ENCODE measurements around the gene TMEM260.
"Not testable (repeated sequence)": the region's sequence is repeated elsewhere in the genome, so short reads cannot be mapped to it uniquely, and the experiment has no call there.

Gene TMEM260

GRCh38 chr14:56603648-56604047 lies 24.1 kb downstream of the TMEM260 start:
- no peak for DNase-seq

GRCh38 chr14:56608689-56609088 lies 29.1 kb downstream of the TMEM260 start:
- DNase-seq, result no peak

GRCh38 chr14:56611663-56612062 lies 32.1 kb downstream of the TMEM260 start:
- not testable (repeated sequence) for DNase-seq

- DNase-seq, result no peak
These were observed 37.5 kb downstream of the TMEM260 start for GRCh38 chr14:56617084-56617483.

- DNase-seq, result no peak
These were observed 51.1 kb downstream of the TMEM260 start for GRCh38 chr14:56630707-56631106.

GRCh38 chr14:56632195-56632594 lies 52.6 kb downstream of the TMEM260 start:
- no peak for DNase-seq

GRCh38 chr14:56633544-56633943 lies 53.9 kb downstream of the TMEM260 start:
- no peak for DNase-seq

- no peak for DNase-seq
These were observed 55.4 kb downstream of the TMEM260 start for GRCh38 chr14:56635041-56635440.

- DNase-seq, result no peak
These were observed 67.9 kb downstream of the TMEM260 start for GRCh38 chr14:56647493-56647892.

GRCh38 chr14:56648508-56649301 lies 69.1 kb downstream of the TMEM260 start:
- no peak for DNase-seq

- DNase-seq, result no peak
These were observed 69.8 kb downstream of the TMEM260 start for GRCh38 chr14:56649382-56649781.

GRCh38 chr14:56650048-56650447 lies 70.5 kb downstream of the TMEM260 start:
- no peak for DNase-seq

GRCh38 chr14:56650979-56651378 lies 71.4 kb downstream of the TMEM260 start:
- DNase-seq, result no peak

- DNase-seq, result no peak
These were observed 78.0 kb downstream of the TMEM260 start for GRCh38 chr14:56657604-56658003.

GRCh38 chr14:56659378-56659777 lies 79.8 kb downstream of the TMEM260 start:
- DNase-seq, result no peak

GRCh38 chr14:56659964-56660551 lies 80.5 kb downstream of the TMEM260 start:
- peak; percentile 56 for DNase-seq

GRCh38 chr14:56660677-56661389 lies 81.2 kb downstream of the TMEM260 start:
- peak; percentile 9 for DNase-seq

- DNase-seq, result no peak
These were observed 81.9 kb downstream of the TMEM260 start for GRCh38 chr14:56661478-56661877.

- DNase-seq, result no peak
These were observed 85.3 kb downstream of the TMEM260 start for GRCh38 chr14:56664811-56665421.

- DNase-seq, result no peak
These were observed 86.7 kb downstream of the TMEM260 start for GRCh38 chr14:56666294-56666693.

- DNase-seq, result no peak
These were observed 87.1 kb downstream of the TMEM260 start for GRCh38 chr14:56666716-56667115.

- not testable (repeated sequence) for DNase-seq
These were observed 87.7 kb downstream of the TMEM260 start for GRCh38 chr14:56667290-56667689.

GRCh38 chr14:56676042-56676441 lies 96.4 kb downstream of the TMEM260 start:
- DNase-seq, result no peak

GRCh38 chr14:56678838-56679237 lies 99.2 kb downstream of the TMEM260 start:
- no peak for DNase-seq
